Esophagus squamous epithelium (tissue), 4 donors: ENCODE data around the gene ETV6.

Source experiments
- POLR2A ChIP-seq, 4 donors: fragments of 450-650 bp; IDR thresholded peaks; one replicate each; pipeline ENCODE4 v1.6.1; 2017; ENCODE audit warnings: antibody characterized with exemption in 4 of 4, mild to moderate bottlenecking in 4 of 4, moderate library complexity in 3 of 4
- TF ChIP-seq, protein P1 (sequence below), 6 experiments: fragments of 450-650 bp in 4 of 6; fragments of 200-600 bp in 2 of 6; sonication (generic) in 2 of 6; IDR thresholded peaks; one replicate each; pipeline ENCODE4 v1.5.1; 2016 to 2019; ENCODE audit warnings: antibody characterized with exemption in 6 of 6, mild to moderate bottlenecking in 4 of 6, moderate library complexity in 4 of 6

DNA sequence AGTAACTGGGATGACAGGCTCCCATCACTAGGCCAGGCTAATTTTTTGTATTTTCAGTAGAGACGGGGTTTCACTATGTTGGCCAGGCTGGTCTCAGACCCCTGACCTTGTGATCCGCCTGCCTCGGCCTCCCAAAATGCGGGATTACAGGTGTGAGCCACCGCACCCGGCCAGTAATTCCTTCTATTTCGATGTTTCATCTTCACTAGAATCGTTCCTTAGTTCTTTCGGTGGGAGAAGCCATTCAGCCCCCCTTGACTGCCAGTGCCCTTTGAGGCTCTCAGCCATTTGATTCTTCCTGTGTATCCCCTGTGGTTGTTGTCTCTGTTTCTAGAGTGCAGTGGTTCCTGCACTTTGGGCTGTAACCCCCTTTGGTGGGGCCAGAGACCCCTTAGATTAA lies 174.1 kb downstream of the ETV6 start:
- TF ChIP-seq, protein P1, sequence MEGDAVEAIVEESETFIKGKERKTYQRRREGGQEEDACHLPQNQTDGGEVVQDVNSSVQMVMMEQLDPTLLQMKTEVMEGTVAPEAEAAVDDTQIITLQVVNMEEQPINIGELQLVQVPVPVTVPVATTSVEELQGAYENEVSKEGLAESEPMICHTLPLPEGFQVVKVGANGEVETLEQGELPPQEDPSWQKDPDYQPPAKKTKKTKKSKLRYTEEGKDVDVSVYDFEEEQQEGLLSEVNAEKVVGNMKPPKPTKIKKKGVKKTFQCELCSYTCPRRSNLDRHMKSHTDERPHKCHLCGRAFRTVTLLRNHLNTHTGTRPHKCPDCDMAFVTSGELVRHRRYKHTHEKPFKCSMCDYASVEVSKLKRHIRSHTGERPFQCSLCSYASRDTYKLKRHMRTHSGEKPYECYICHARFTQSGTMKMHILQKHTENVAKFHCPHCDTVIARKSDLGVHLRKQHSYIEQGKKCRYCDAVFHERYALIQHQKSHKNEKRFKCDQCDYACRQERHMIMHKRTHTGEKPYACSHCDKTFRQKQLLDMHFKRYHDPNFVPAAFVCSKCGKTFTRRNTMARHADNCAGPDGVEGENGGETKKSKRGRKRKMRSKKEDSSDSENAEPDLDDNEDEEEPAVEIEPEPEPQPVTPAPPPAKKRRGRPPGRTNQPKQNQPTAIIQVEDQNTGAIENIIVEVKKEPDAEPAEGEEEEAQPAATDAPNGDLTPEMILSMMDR (IDR thresholded peaks at IDR 0.05): no peak
- no peak for TF ChIP-seq POLR2A (IDR thresholded peaks at IDR 0.05)
